ENCODE results near the gene RRP1.

Gene RRP1

DNA sequence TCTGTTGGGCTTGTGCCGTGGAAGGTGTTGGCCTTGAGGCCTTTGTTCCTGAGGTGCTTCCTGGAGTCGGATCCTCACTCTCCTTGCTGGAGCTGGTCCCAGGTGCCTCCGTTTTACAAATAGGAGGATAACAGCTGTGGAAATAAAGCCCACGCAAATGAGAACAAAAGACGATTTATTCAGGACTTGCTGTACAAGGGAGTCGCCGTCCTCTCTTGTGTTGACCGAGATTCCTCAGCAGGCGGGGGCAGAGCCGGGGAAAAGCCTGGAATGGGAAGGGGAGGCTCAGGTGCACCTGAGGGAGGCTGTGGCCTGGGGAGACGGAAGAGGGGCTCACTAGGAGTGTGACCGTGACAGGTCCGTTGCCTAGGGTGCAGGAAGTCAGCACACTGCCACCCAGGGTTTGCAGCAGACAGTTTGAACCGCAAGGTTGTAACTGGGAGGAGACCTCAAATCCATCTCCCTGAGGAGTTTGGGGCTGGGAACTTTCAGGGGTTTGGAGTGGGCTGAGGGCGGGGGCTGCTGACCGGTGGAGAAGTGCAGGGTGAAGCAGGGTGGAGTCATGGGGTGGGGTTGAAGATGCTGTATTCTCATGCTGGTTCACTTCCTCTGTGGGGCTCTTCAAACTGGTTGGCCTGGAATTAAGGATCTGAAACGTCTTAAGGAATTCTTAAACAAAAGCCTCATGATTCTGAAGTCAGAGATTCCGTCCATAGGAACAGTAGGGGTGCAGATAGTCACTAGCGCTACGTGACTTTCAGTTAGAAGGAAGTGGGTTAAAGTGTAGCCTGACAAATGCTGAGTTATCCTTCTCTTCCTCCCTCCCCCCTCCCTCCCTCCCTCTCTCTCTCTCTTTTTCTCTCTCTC is 10.7 kb upstream of the RRP1 start:
- no peak for DNase-seq

DNA sequence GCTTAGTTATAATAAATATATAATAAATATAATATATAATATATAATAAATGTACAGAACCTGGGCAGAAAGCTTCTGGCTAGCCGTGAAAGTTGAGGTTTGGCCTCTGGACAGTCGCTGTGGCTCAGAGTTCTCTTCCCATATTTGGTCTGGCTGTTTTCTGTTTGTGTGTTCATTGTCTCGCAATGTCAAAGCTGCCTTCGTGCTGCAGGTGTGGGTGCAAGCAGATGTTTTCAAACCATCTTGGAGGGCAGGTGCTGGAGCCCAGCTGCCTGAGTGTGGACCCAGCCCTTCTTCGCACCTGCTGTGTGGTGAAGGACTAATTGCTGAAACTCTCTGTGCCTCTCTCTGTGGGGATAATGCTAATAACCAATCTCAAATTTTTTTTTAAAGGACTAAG is 9.7 kb upstream of the RRP1 start:
- DNase-seq: no peak

DNA sequence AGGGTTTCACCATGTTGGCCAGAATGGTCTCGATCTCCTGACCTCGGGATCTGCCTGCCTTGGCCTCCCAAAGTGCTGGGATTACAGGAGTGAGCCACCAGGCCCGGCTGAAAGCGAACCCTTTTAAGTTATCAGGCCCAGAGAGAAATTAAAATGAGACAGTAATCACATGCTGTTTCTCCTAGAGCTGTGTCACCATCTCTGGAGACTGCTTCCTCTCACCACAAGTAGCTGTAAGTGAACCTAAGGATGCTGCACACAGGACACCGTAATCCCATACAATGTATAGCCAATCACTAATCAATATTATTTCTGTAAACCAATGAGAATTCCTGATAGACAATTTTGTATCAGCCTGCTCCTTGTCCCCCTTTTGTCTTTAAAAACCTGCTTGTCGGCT is 7.5 kb upstream of the RRP1 start:
- DNase-seq: no peak

DNA sequence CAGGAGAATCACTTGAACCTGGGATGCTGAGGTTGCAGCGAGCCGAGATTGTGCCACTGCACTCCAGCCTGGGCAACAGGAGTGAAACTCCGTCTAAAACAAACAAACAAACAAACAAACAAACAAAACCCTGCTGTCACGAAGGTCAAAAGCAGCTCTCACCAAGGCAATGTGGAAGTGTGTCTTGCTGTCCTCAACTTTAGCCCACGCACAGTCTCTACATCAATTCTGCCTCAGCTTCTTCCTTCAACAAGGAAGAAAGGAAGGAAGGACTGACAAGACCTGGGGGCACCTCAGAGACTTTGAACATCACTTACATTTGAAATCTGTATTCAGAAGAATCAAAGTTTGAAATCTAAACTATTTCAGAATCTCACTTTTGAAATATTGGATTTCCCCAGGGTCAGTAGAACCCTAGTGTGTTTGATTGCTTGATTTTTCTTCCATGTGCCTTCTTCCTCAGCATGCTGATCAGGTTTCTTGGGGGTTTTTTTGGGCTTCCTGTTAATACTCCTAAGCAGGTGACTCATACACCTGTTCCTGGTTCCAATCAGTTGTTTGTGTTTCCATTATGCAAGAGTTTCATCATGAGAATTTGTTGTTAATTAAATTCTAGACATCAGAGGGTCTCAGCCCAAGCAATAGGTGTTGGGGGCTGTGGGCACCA is 6.8 kb upstream of the RRP1 start:
- no peak for DNase-seq

DNA sequence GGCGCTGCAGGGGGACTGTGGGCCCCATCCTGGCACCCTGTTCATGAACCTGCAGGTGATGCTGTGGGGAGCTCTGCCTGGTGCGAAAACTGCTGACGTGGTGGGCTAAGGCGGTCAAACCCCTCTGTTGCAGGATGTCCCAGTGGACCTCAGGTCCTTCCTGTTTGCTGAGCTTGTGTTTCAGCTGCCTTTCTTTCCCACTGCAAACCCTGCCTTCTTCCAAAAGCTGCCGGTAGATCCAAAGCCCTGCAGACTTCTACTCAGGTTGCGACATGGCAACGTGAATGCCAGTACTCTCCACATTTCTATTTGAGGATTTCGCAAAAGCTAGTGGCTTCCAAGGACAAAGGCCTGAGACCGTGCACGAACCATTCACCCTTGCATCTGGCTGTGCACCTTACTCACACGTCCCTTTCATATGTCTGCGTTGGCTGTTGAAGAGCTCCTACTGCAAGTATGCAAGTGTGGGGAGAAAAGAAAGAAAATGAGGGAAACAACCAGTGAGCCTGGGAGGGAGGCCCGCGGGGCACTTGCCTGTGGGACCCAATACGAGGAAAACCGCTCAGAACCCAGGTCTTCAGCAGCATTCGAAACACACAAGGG is 6.2 kb upstream of the RRP1 start:
- no peak for DNase-seq

DNA sequence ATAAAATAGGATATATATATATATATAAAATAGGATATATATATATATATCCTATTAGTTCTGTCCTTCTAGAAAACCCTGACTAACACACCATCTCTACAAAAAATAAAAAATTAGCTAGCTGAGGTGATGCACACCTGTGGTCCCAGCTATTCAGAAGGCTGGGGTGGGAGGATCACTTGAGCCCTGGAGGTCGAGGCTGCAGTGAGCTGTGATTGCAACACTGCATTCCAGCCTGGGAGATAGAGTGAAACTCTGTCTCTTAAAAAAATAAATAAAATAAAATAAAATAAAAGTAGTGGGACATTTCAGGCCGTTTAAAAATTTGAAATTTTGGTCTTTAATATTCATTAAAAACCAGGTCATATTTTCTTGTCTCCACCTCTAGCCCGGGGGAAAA is 4.2 kb upstream of the RRP1 start:
- DNase-seq: no peak

DNA sequence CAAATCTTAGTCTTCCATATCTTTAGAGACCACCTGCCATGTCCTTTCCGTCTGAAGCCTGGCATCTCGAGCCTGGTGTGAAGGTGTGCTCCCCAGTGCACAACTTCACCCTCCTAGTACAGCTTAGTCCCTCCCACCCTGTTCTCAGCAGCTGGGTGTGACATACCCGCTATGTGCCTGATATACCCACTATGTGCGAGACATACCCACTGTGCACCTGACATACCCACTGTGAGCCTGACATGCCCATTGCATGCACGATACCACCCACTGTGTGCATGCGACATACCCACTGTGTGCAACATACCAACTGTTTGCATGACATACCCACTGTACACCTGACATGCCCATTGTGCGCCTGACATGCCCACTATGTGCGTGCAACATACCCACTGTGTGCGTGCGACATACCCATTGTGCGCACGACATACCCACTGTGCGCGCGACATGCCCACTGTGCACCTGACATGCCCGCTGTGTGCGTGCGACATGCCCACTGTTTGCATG is 3.0 kb upstream of the RRP1 start:
- no peak for DNase-seq

DNA sequence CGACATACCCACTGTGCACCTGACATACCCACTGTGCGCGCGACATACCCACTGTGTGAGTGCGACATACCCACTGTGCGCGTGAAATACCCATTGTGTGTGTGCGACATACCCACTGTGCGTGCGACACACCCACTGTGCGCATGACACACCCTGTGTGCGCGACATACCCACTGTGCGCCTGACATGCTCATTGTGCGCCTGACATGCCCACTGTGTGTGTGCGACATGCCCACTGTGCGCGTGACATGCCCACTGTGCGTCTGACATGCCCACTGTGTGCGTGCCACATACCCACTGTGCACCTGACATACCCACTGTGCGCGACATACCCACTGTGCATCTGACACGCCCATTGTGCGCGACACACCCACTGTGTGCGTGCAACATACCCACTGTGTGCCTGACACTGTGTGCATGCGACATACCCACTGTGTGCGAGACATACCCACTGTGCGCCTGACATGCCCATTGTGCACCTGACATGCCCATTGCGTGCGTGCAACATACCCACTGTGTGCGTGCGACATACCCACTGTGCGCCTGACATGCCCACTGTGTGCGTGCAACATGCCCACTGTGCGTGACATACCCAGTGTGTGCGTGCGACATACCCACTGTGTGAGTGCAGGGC is 2.5 kb upstream of the RRP1 start:
- no peak for DNase-seq

DNA sequence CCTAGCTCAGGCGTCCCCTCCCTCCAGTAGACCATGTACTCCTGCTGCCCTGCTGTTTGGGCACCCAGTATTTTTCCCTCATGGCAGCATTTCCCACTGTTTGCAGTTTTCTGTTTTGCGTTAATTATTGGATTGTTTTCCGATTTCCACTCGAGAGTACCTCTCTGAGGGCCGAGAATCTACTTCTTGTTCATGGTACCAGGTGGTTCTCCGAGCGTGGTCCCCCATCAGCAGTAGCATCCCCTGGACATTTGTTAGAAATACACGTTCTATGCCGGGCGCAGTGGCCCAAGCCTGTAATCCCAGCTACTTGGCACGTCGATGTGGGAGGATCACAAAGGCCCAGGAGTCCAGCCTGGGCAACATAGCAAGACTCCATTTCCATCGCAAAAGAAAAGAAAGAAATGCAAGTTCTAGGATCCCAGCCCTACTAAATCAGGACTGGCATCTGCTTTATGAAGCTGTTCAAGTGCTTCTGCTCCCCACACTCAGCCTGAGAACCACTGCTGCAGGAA is 690 bp downstream of the RRP1 start:
- no peak for DNase-seq

DNA sequence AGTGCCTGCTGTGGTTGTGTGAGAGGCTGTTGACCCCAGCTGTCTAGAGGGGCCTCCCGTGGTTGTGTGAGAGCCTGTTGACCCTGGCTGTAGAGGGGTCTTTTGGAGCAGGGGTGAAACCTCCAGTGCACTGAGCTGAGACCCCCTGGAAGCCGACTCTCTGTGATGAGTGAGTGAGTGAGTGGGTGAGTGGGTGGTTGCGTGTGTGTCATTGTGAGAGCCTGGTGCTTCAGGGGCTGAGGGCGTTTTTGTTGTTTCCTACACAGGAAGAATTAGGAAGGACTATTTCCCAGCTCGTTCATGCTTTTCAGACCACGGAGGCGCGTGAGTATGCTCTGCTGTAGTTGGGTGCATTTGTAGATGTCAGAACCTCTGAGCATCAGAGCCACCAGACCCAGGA is 3.0 kb downstream of the RRP1 start:
- DNase-seq: no peak

DNA sequence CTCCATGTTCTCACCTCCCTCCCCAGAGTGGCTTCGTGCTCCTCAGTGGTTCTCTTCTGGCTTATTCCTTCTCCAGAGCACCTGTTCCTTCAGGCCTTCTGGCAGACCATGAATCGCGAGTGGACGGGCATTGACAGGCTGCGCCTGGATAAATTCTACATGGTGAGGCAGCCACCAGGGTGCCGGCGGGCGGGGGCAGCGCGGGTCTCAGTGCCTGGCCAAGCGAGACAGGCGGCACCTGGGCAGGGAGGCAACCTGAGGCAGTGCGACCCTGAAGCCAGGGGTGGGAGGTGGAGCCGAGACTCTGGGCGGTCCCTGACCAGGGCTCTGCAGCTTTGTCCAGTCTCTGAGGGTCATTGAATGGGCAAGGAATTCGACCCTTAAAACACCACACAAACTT is 3.9 kb downstream of the RRP1 start:
- DNase-seq: no peak

DNA sequence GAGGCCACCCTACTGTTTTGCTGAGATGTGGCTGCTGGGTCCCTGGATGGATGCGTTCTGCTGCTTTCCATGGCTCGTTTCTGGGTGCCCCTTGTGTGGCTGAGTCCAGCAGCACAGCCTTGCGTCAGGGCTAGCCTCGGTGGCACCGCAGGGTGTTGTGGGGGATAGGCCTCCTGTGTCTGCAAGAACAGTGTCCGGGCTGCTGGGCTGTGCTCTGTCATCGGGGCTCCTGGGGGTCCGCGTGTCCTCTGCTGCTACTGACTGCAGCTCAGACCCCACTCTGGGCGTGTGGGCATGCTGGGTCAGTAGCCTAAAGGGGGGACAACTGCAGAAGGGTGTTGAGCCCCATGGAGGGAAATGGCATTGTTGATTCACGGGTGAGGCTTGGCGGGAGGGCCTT is 4.9 kb downstream of the RRP1 start:
- no peak for DNase-seq

DNA sequence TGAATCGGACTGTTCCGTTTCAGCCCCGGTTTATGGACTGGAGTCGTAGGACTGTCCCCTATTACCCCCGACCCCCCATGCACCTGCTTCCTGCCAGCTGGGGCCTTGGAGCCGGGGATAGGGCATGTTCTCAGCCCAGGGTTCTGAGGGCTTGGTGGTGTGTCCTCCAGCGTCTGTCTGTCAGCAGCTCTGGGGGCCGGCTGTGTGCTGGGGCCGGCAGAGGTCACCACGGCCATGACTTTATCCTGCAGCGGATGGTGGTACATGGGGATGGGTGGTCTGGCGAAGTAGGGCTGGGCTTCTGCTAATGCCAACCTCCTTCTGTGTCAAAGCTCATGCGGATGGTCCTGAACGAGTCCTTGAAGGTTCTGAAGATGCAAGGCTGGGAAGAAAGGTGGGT is 5.5 kb downstream of the RRP1 start:
- DNase-seq: no peak

DNA sequence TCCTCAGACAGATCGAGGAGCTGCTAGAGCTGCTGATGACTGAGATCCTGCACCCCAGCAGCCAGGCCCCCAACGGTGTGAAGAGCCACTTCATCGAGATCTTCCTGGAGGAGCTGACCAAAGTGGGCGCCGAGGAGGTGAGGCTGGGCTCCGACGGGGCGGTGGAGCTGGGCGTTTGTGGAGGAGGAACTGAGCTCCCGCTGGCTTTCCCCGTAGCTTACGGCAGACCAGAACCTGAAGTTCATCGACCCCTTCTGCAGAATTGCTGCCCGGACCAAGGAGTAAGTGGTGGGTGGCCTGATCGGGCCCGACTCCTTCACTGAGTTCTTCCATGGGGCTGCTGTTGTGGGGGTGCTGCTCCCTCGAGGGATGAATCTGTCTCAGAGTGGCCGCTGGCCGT is 8.0 kb downstream of the RRP1 start:
- no peak for DNase-seq

DNA sequence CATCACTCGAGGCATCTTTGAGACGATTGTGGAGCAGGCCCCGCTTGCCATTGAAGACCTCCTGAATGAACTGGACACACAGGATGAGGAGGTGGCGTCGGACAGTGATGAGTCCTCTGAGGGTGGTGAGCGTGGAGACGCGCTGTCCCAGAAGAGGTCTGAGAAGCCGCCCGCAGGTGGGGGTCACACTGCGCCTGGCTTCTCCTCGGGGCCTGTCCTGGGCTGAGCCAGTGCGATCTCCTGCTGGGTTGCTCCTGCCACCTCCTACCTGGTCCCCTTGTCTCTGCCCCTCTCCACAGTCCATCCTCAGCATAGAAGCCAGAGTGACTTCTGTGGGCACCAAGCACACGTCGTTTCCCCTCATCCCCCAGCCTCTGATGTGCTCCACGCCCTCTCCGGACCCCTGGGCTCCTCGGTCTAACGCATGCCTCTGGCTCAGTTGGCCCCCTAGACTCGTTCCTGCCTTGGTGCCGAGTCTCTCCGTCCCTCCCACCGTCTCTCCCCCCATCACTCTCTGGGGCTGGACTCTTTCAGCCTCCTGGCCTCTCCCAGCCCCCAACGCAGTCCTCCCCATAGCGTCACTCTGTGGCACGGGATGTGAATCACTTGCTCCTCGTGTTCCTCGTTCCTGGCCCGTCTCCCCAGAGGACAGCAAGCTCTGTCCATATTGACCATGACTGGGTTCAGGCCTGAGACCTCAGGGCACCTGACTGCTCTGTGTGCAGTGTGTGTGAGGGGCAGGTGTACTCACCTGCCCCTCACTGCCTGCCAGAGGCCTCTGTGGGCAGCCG is 8.7 kb downstream of the RRP1 start:
- no peak for DNase-seq

DNA sequence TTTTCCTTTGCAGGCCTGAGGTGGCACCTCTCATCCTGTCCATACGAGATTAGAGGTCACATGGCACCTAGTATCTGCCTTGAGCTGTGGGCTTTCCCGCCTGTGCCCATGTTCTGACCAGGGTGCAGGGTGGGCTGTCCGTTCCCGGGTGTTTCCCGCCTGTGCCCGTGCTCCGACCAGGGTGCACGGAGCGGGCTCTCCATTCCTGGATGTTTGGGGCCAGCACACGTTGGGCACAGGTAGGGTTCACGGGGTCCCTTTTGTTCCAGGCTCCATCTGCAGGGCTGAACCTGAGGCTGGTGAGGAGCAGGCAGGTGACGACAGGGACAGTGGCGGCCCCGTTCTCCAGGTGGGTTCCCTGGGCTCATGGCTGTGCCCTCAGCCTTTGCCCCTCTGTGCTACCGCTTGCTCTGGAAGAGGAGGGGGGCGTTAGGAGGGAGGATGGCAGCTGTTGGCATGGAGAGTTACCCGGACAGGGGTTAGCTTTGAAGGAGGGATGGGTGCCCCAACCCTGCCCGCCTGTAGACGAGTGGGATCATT is 10.0 kb downstream of the RRP1 start:
- no peak for DNase-seq

DNA sequence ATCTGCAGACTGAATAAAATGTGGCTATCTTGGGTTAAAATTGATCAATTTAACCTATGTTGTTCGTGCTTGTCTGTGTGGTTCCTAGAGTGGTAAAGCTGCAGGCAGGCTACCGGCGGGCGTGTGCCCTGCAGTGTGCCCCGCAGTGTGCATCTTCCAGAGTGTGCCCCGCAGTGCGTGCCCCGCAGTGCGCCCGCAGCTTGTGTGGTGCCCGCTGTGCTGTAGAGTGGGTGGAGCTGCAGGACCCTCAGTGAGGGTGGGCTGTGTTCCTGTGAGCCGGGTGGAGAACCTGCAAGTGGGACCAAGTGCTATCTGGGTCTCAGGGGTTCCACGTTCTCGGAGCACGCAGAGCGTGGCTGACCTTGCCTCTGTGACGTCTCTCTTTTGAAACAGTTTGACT is 10.7 kb downstream of the RRP1 start:
- no peak for DNase-seq

DNA sequence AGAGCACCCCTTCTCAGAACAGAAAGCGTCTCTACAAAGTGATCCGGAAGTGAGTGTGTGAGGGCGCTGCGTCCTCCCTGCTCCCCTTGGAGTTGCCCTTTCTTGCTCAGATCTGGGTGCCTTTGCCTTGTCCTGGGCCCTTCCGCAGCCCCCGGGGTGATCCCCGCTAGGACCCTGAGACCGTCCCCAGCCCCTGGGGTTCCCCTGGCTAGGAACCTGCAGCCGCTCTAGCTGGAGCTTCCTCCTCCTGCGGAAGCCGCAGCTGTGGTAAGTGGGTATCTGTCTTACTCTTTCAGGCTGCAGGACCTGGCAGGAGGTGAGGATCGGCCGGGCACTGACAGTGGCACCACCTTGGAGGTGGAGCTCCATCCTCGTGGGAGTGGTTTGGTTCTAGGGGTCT is 11.2 kb downstream of the RRP1 start:
- DNase-seq: no peak

DNA sequence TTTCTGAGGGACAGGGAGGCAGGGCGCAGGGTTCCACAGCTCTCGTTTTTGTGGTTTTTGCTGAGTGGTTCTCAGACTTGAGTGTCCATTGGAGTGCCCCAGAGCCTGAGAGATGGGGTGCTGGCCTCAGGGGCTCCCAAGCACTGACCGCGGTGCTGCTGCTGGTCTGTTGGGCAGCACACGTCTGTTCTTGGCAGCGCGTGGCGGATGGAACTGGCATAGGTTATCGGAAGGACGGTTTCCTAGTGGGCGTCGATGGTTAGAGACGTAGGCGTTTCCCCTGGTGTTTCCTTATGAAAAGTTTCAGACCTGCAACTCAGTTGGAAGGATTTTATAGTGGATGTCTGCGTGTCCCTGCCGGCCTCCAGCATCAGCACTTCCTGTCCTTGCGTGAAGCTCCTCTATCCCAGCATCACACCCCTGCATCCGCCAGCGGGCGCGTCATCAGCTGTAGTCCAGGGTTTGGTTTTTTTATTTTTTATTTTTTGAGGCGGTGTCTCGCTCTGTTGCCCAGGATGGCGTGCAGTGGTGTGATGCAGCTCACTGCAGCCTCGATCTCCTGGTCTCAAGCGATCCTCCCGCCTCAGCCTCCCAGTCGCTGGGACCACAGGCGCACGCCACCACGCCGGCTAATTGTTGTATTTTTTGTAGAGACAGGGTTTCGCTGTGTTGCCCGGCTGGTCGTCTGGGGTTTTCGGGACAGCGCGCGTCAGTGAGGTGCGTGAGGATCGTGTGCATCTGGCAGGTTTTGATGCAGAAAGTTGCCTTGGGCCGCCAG is 11.8 kb downstream of the RRP1 start:
- no peak for DNase-seq

DNA sequence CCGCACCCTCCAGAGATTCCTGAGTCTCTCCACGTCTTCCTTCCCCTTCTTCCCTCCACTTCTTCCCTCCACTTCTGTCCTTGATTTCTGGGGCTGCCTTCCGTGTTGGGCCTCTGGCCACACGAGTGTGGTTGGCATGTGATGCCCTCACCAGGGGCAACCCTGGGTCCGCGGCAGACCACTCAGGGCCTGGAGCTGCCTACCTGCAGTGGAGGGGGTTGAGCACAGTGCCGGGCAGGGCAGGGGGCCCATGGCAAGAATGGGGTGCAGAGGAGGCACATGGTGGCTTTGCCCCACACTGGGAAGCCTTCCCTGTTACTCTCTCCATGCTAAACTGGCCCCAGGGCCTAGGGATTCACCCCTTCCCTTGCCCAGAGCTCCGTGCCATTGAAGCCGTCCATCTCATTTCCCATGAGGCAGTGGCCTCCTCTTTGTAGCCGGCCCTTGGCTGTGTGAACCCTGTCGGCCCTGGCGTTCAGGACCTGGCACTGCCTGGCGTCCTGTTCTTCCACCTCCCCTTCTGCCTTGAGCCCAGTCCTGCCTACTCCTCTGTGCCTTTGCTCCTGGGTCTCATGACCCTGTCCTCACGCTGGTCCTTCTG is 13.4 kb downstream of the RRP1 start:
- no peak for DNase-seq

Data from activated gamma-delta T cell (primary cell).